Calu3 (cell line): Measurements from ENCODE around the gene DPP6. TPM values are rescaled to one million over a fixed set of nuclear protein-coding genes. Genes with fewer than 3 reads are reported as not detected.

Source experiments
- BruUV-seq: library from RNA; stranded (reverse); fragments of 400-500 nt; replicated peaks from 2 replicates; lab custom pipeline; 2021; lab: Mats Ljungman, UMichigan
- CTCF ChIA-PET: fragments of 300-600 bp; sonication (Branson Sonifier 250); formaldehyde crosslinking; loops from one replicate; lab custom pipeline; 2022; ENCODE audit warnings: antibody characterized with exemption; lab: Charles Lee
- DNase-seq: peaks from one replicate; pipeline ENCODE4 v3.0.0; 2022
- H3K27ac Mint-ChIP-seq: one replicate; pipeline ENCODE4 v1.8.0; 2022; ENCODE audit warnings: mixed read lengths; ENCODE audit not compliant: unreplicated experiment
- H3K27me3 Mint-ChIP-seq: one replicate; pipeline ENCODE4 v1.8.0; 2022; ENCODE audit warnings: mixed read lengths; ENCODE audit not compliant: unreplicated experiment
- H3K36me3 Mint-ChIP-seq: one replicate; pipeline ENCODE4 v1.8.0; 2022; ENCODE audit warnings: mild to moderate bottlenecking, moderate library complexity, mixed read lengths; ENCODE audit not compliant: insufficient read depth, unreplicated experiment
- H3K4me1 Mint-ChIP-seq: one replicate; pipeline ENCODE4 v1.8.0; 2022; ENCODE audit warnings: mild to moderate bottlenecking, low read depth, mixed read lengths; ENCODE audit not compliant: unreplicated experiment
- H3K4me3 Mint-ChIP-seq: one replicate; pipeline ENCODE4 v1.8.0; 2022; ENCODE audit warnings: mild to moderate bottlenecking, low read depth, moderate library complexity, mixed read lengths; ENCODE audit not compliant: unreplicated experiment
- H3K9me3 Mint-ChIP-seq: one replicate; pipeline ENCODE4 v1.8.0; 2022; ENCODE audit warnings: low read depth, mixed read lengths; ENCODE audit not compliant: unreplicated experiment
- CTCF ChIP-seq: fragments of 200-600 bp; IDR thresholded peaks from one replicate; pipeline ENCODE4 v1.8.0; 2022; ENCODE audit warnings: antibody characterized with exemption; ENCODE audit not compliant: unreplicated experiment
- intact Hi-C: fragments of 100-400 bp; cut with micrococcal nuclease; formaldehyde crosslinking; loops from one replicate; pipeline ENCODE4 v1.10.0; 2022; ENCODE audit not compliant: unreplicated experiment
- total RNA-seq: library from RNA; stranded (reverse); gene quantifications from 2 replicates; pipeline ENCODE4 v1.2.3, GENCODE V29; 2022

DPP6 gene
- total RNA-seq, 1 experiment from 2014 or later, result not detected

DNA sequence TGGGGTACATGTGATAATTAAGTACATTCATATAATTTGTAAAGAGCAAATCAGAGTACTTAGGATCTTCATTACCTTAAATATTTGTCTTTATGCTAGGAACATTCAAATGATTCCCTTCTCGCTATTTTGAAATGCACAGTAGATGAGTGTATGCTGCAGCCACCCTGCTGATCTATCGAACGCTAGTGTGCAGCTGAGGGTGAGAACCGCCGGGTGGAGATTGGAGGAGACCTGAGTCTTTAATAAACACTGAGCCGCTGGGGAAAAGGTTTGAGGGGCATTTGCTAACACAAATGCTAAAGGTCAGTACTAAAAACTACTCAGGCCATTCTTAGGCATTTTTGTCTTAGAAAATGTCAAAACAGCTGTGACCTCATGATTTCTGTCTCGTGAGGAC lies 148.0 kb downstream of the DPP6 start:
- CTCF ChIA-PET, result no interaction called here
- no peak for DNase-seq
- TF ChIP-seq CTCF, result no peak
- no TSS peak for BruUV-seq
- no peak overlapping the region for H3K27ac Mint-ChIP-seq
- peaks cover 13% of the 10 kb centered on the region for H3K9me3 Mint-ChIP-seq
- no peaks in the 10 kb centered on the region for H3K4me1 Mint-ChIP-seq
- intact Hi-C loops, result no loop called here
- H3K27me3 Mint-ChIP-seq, result no peaks in the 10 kb centered on the region
- no peak overlapping the region for H3K4me3 Mint-ChIP-seq
- no peaks in the 10 kb centered on the region for H3K36me3 Mint-ChIP-seq

GRCh38 chr7:154202002-154202401 lies 149.8 kb downstream of the DPP6 start:
- no peaks in the 10 kb centered on the region for H3K36me3 Mint-ChIP-seq
- H3K9me3 Mint-ChIP-seq, result peaks cover 18% of the 10 kb centered on the region
- DNase-seq, result no peak
- no peaks in the 10 kb centered on the region for H3K27me3 Mint-ChIP-seq
- no peaks in the 10 kb centered on the region for H3K4me1 Mint-ChIP-seq
- intact Hi-C loops, result no loop called here
- CTCF ChIA-PET, result no interaction called here
- no peak overlapping the region for H3K4me3 Mint-ChIP-seq
- H3K27ac Mint-ChIP-seq, result no peak overlapping the region
- no peak for TF ChIP-seq CTCF
- BruUV-seq, result no TSS peak

- Mint-ChIP-seq H3K36me3 (no peaks in the 10 kb centered on the region), H3K9me3 (peaks cover 23% of the 10 kb centered on the region)
These were observed 151.8 kb downstream of the DPP6 start for GRCh38 chr7:154204046-154204445.

GRCh38 chr7:154212861-154213260 lies 160.7 kb downstream of the DPP6 start:
- no peaks in the 10 kb centered on the region for H3K27me3 Mint-ChIP-seq
- no peak for DNase-seq
- H3K27ac Mint-ChIP-seq, result no peak overlapping the region
- H3K36me3 Mint-ChIP-seq, result no peaks in the 10 kb centered on the region
- H3K4me1 Mint-ChIP-seq, result no peaks in the 10 kb centered on the region
- intact Hi-C loops, result no loop called here
- CTCF ChIA-PET, result no interaction called here
- peaks cover 9% of the 10 kb centered on the region for H3K9me3 Mint-ChIP-seq
- BruUV-seq, result no TSS peak
- no peak overlapping the region for H3K4me3 Mint-ChIP-seq
- TF ChIP-seq CTCF, result no peak

More at GRCh38 chr7:154204046-154204445, 151.8 kb downstream of the DPP6 start:
- H3K4me3 Mint-ChIP-seq, result no peak overlapping the region
- no peak overlapping the region for H3K27ac Mint-ChIP-seq
- no peaks in the 10 kb centered on the region for H3K27me3 Mint-ChIP-seq
- TF ChIP-seq CTCF, result no peak
- intact Hi-C loops, result no loop called here
- CTCF ChIA-PET, result no interaction called here
- no TSS peak for BruUV-seq
- H3K4me1 Mint-ChIP-seq, result no peaks in the 10 kb centered on the region
- DNase-seq, result no peak
